IPS DF 6.9 (cell line): ENCODE results near the gene CUBN.

Source experiments
- DNase-seq: peaks from one replicate; pipeline ENCODE4 v3.0.0-alpha.2; 2013; ENCODE audit warnings: low read depth, low spot score
- H3K27ac ChIP-seq: one replicate; pipeline ENCODE4 v1.5.1; 2013; ENCODE audit warnings: low read length, control low read depth
- H3K27me3 ChIP-seq: 2 replicates; pipeline ENCODE4 v1.6.1; 2013; ENCODE audit warnings: mild to moderate bottlenecking, low read length; ENCODE audit not compliant: control insufficient read depth, insufficient read depth
- H3K36me3 ChIP-seq: 2 replicates; pipeline ENCODE4 v1.6.1; 2013; ENCODE audit warnings: low read length; ENCODE audit not compliant: control insufficient read depth, insufficient read depth
- H3K4me1 ChIP-seq: 2 replicates; pipeline ENCODE4 v1.6.1; 2013; ENCODE audit warnings: low read length; ENCODE audit not compliant: control insufficient read depth, insufficient read depth
- H3K4me3 ChIP-seq: 2 replicates; pipeline ENCODE4 v1.5.1; 2013; ENCODE audit warnings: mild to moderate bottlenecking, low read length
- H3K9me3 ChIP-seq: 2 replicates; pipeline ENCODE4 v1.6.1; 2013; ENCODE audit warnings: low read length, inconsistent platforms; ENCODE audit not compliant: control insufficient read depth, insufficient read depth
- WGBS: extraction: QIAGEN DNeasy Blood & Tissue Kit; methylation state at CpG from one replicate; pipeline ENCODE4 v1.1.7; 2013; ENCODE audit warnings: mixed read lengths, missing lambda C conversion rate; ENCODE audit not compliant: insufficient read length, insufficient coverage; 5-methylcytosine and 5-hydroxymethylcytosine counted together

CUBN gene

DNA sequence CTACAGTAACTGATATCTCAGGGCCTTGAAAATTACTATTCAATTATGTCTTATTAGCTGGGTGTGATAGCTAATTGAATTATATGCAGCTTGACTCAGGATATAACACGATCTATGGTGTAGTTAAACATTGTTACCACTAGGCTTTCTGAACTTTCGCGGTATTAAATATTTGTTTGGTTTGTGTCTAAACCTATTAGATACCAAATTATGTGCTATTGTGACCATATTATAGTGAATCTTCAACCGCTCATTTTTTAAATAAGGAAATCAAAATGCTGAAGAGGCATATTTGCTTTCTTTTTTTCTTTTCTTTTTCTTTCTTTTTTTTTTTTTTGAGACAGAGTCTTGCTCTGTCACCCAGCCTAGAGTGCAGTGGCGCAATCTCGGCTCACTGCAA, 213.1 kb downstream of the CUBN start:
- Histone ChIP-seq H3K27me3 (no peaks in the 10 kb centered on the region), H3K36me3 (no peaks in the 10 kb centered on the region), H3K9me3 (no peaks in the 10 kb centered on the region), H3K4me3 (no peak overlapping the region), H3K4me1 (no peaks in the 10 kb centered on the region), H3K27ac (no peak overlapping the region)
- WGBS = no CpG with 5 or more reads among the region's 6 CpGs
- no peak for DNase-seq

DNA sequence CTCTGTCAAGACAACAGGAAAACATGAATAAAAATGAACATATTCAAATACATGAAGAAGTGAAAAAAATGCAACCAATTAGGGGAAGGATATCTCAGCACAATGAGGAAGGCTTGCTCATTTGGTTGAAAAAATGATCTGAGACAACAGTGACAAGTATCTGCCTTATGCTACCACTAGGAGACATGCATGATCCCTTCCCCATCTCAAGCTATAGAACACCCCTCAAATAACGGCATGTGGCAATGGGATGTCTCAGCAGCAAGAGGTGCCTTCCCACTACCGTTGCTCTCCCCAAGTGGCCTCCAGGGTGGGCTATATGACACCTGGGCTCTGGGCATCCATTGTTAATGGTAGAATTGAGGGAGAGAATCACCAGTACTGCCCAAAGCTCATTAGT, 214.3 kb downstream of the CUBN start:
- Histone ChIP-seq H3K4me3 (no peak overlapping the region), H3K9me3 (no peaks in the 10 kb centered on the region), H3K27me3 (no peaks in the 10 kb centered on the region), H3K27ac (no peak overlapping the region), H3K36me3 (no peaks in the 10 kb centered on the region), H3K4me1 (no peaks in the 10 kb centered on the region)
- WGBS = no CpG with 5 or more reads among the region's 2 CpGs
- no peak for DNase-seq

DNA sequence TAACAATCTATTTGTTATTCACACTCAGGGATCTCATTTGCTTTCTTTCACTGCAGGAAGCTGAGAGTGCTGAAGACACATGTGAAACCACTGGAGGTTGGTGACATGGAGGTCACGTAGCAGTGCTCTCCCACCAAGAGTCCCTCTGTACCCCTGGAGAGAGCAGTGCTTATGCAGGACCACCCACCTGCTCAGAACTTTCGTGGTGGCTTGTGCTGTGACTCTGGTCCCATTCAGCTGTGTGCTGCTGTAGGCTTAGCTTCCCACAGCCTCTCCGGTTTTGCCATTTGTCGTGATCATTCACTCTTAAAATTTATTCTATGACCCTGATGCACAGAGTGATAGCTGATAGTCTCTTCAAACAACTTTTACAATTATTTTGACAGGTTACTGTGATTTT, 216.3 kb downstream of the CUBN start:
- no CpG with 5 or more reads among the region's 4 CpGs for whole genome bisulfite sequencing
- H3K36me3 ChIP-seq = no peaks in the 10 kb centered on the region
- H3K27ac ChIP-seq = no peak overlapping the region
- no peak for DNase-seq
- H3K9me3 ChIP-seq = no peaks in the 10 kb centered on the region
- H3K4me3 ChIP-seq = no peak overlapping the region
- no peaks in the 10 kb centered on the region for H3K4me1 ChIP-seq
- H3K27me3 ChIP-seq = no peaks in the 10 kb centered on the region

DNA sequence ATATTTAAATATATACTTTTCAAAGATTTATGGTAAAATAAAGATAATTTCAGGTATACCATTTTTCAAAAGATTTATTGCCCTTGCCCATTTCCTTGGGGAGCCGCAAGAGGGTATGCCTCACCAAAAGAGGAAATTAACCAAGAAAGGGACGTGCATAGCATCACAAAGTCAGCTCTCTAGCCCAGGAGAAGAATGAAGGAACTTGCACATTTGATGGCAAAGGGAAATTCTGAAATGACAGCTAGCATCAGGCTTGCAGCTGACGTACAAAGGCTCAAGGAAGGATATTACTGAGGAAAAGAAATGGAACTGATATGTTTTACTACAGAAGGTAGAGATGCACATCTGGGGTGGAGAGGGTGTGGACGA, 218.8 kb downstream of the CUBN start:
- Histone ChIP-seq H3K27ac (no peak overlapping the region), H3K9me3 (no peaks in the 10 kb centered on the region), H3K27me3 (no peaks in the 10 kb centered on the region), H3K4me3 (no peak overlapping the region), H3K4me1 (no peaks in the 10 kb centered on the region), H3K36me3 (no peaks in the 10 kb centered on the region)
- no peak for DNase-seq
- no CpG with 5 or more reads among the region's 4 CpGs for WGBS

DNA sequence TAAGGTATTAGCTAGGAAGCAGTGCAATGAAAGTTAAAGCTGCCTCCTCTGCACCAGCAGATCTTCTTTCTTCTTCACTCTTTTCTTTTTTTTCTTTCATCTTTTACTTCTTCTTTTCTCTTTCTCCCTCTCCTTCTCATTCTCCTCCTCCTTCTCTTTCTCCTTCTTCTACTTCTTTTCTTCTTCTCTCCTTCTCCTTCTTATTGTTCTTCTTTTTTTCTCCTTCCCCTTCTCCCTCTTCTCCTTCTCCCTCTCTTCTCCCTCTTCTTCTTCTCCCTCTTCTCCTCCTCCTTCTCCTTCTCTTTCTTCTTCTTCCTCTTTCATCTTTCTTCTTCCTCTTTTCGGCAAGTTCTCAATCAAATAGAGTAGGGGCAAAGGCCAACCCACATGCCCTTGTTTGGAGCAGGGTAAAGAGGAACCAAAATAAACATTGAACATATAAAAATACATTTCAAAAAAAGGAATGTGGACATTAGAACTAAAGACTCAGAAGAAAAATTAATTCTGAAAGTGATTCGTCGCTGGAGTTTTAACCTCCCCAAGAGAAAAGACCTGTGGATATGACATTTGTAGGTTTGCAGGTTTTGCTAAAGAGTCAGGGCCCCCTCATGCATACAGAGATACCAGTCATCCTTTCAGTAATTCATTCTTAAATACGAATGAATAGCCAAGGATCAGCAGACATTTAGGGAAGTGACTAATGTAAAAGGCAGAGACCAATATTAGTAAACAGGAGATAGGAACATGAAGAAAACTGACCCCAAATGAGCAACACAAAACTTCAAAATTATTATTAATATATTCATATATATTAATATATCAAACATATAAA, 219.4 kb downstream of the CUBN start:
- H3K9me3 ChIP-seq = no peaks in the 10 kb centered on the region
- H3K36me3 ChIP-seq = no peaks in the 10 kb centered on the region
- no peaks in the 10 kb centered on the region for H3K27me3 ChIP-seq
- WGBS = no CpG with 5 or more reads among the region's 4 CpGs
- no peaks in the 10 kb centered on the region for H3K4me1 ChIP-seq
- no peak overlapping the region for H3K27ac ChIP-seq
- no peak for DNase-seq
- no peak overlapping the region for H3K4me3 ChIP-seq

DNA sequence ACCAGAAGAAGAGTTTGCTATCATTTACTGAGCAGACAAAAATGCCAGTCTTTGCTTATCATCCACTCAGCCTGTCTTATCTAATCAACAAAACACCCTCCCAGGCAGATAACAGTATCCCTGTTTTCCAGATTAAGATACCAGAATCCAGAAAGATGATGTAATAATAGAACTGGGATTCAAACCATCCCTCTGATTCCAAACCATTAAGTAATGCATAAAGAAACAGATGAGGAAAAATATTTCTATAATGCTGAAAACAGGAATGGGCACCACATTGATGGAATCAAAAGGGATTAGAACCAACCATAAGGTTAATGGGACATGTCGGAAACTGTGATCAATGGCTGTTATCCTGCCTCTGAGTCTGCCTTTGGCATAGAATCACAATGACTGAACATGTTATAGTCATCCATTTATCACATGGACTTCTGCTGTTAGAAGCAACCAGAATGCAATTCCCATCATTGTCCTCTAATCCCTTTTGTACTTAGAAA, 220.3 kb downstream of the CUBN start:
- Histone ChIP-seq H3K27me3 (no peaks in the 10 kb centered on the region), H3K36me3 (no peaks in the 10 kb centered on the region), H3K4me1 (no peaks in the 10 kb centered on the region), H3K9me3 (no peaks in the 10 kb centered on the region), H3K4me3 (no peak overlapping the region), H3K27ac (no peak overlapping the region)
- WGBS = no CpG with 5 or more reads among the region's 1 CpG
- DNase-seq = no peak

DNA sequence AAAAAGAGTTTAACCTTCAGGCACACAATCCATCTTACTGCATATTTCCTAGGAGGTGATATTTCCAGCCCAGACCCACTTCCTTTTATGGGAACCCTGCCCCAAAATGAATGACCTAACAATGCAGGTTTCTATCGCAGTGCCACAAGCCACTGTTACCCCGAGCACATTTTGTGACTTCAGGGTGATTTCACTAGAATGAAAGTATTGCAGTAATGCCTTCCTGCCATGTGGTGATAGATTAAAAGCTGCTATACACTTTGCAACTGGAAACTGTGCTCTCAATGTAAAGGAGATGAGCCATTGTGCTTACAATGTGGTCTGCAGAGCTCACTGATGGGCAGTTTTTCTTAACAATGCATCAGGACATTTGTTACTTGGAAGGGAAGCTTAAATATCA, 221.9 kb downstream of the CUBN start:
- no CpG with 5 or more reads among the region's 2 CpGs for WGBS
- Histone ChIP-seq H3K27me3 (no peaks in the 10 kb centered on the region), H3K9me3 (no peaks in the 10 kb centered on the region), H3K4me1 (no peaks in the 10 kb centered on the region), H3K27ac (no peak overlapping the region), H3K36me3 (no peaks in the 10 kb centered on the region), H3K4me3 (no peak overlapping the region)
- no peak for DNase-seq

DNA sequence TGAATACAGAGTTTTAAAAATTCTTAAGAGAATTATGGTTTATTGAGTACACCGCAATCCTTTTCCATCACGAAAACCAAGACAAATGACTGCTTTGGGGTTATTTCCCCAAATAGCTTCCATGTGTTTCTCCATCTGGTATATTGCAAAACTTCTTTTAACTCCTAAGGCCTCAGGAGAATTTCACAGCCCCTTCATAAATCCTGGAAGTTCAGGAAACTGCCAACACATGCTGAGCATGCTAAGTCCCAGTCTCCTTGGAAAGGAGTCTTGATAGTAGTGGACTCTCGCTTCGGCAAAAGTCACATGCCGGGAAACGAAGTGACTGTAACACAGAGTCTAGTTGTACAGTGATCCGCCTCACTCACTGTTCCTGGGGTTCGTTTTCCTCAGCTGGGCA, 224.3 kb downstream of the CUBN start:
- H3K4me1 ChIP-seq = no peaks in the 10 kb centered on the region
- H3K27me3 ChIP-seq = no peaks in the 10 kb centered on the region
- no peaks in the 10 kb centered on the region for H3K36me3 ChIP-seq
- no peak for DNase-seq
- no peak overlapping the region for H3K27ac ChIP-seq
- no peak overlapping the region for H3K4me3 ChIP-seq
- no CpG with 5 or more reads among the region's 8 CpGs for WGBS
- H3K9me3 ChIP-seq = no peaks in the 10 kb centered on the region

DNA sequence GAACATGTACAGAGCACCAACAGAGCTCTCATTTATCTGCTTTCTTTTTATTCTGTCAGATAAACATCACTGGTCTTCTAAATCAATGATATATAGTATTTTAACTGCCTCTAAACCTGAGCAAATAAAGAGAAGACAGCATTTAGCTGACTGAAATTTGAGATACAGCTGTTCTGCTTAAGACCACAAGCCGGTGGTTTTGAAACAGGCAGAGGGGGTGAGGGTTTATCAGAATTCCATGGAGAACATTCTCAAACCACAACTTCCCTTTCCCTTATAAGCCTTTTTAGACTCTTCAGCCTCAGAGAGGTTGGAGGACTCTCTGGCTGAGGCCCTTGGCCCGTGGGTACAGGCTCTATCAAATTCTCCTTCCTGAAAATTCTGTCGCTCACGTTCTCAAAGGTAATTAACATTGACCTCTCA, 225.0 kb downstream of the CUBN start:
- Histone ChIP-seq H3K27me3 (no peaks in the 10 kb centered on the region), H3K36me3 (no peaks in the 10 kb centered on the region), H3K4me1 (no peaks in the 10 kb centered on the region), H3K4me3 (no peak overlapping the region), H3K27ac (no peak overlapping the region), H3K9me3 (no peaks in the 10 kb centered on the region)
- DNase-seq = no peak
- no CpG with 5 or more reads among the region's 4 CpGs for WGBS

DNA sequence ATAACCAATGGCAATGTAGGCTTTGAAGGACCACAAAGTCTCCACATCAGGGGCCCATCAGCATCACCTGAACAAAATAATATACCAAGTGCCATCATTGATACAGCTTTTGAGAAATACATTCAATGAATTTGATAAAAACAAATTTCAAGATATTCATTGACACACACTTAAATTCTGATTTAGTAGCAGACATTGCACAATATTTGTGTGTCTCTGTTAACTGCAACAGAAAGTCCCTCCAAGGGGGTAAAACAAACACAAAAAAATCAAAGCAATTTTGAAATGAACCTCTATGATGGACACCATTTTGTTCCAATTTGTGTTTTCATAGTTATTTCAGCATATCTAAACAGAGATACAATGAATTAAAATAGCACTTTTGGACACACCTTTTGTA, 225.6 kb downstream of the CUBN start:
- Histone ChIP-seq H3K36me3 (no peaks in the 10 kb centered on the region), H3K27me3 (no peaks in the 10 kb centered on the region), H3K9me3 (no peaks in the 10 kb centered on the region), H3K4me1 (no peaks in the 10 kb centered on the region), H3K4me3 (no peak overlapping the region), H3K27ac (no peak overlapping the region)
- no peak for DNase-seq

DNA sequence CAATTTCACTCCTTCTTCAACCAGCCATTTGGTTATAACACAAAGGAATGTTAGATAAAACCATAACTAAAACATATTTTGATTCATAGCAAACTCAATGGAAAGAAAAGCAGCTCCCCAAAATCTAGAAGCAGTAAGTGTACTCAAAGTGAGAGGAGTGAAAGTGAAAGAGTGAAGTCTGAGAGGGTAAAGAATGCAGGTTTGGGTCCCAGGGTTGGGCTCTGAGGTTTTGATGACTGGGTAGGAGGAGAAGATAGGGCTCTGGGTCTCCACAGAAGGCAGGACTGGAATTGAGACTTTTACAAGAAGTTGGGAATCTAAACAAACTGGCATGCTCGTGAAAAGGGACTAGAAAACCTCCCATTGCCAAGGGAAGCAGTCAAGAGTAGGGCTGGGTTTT, 227.0 kb downstream of the CUBN start:
- Histone ChIP-seq H3K36me3 (no peaks in the 10 kb centered on the region), H3K27ac (no peak overlapping the region), H3K4me3 (no peak overlapping the region), H3K9me3 (no peaks in the 10 kb centered on the region), H3K27me3 (no peaks in the 10 kb centered on the region), H3K4me1 (no peaks in the 10 kb centered on the region)
- WGBS = no CpG with 5 or more reads among the region's 1 CpG
- no peak for DNase-seq
